Stimulated activated CD8-positive, alpha-beta memory T cell treated with anti-CD3 and anti-CD28 coated beads, Interleukin-12 subunit alpha, Interleukin-12 subunit beta, amount 100 ng/mL, for 24 hours (primary cell): Measurements from ENCODE around the gene CHRNB1.
A peak's percentile ranks its signal among the peaks of the same experiment; 100 is the strongest.

Experiments
- DNase-seq: peaks from one replicate; pipeline ENCODE4 v3.0.0-alpha.2; 2020; ENCODE audit errors: extremely low read depth

Gene CHRNB1

GRCh38 chr17:7483255-7484066, 38.6 kb downstream of the CHRNB1 start:
- DNase-seq: peak; percentile 79

GRCh38 chr17:7484067-7484918, 39.4 kb downstream of the CHRNB1 start, which contains the start of gene POLR2A:
Gene POLR2A (plus strand): TSS chr17:7484366.
- peak; percentile 92 for DNase-seq

DNA sequence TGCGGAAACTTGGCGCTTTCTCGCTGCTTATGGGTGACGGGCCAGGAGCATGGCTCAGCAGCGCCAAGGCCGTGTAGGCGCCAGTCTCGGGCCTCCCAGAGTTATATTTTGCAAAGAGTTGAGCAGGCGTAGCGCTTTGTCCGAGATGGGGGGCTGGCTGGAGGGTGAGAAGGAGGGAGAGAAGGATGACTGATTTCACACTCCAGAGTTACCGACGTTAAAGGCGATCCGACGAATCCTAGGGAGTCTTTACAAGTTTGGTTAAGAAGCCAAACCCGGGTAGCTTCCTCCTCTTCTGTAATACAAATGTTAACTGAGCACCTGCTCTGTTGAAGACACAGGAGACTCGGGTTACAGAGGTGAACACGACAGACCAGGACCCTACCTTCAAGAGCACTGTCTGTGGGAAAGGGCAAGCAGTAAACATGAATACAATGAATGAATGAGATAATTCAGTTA, 40.1 kb downstream of the CHRNB1 start:
- no peak for DNase-seq

DNA sequence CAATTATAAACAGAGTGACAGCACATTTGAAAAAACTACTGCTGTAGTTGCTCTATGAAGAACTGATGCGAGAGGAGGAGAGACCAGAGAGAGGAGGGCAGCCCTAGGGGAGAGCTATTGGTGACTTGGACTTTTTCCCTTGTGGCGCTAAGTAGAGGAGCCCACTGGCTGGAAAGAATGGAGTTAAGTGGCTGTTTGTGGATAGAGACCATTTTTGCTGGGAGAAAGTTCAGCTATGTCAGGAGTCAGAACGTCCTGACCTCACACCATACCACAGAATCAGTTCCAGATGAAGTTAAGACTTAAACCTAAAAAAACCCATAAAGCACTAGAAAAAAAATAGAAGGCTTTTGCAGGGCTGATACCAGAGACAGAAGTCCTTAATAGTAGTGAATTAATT, 41.3 kb downstream of the CHRNB1 start:
- DNase-seq: no peak

DNA sequence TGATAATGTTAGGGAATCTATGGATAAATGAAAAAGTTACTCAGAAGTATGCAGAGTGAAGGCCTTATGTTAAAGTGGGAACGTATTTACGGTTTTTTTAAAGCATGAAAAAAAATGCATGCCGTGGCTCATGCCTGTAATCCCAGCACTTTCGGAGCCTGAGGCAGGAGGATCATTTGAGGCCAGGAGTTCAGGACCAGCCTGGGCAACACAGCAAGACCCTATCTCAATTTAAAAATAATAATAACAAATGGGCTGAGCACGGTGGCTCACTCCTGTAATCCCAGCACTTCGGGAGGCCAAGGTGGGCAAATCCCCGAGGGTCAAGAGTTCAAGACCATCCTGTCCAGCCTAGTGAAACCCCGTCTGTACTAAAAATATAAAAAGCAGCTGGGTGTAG, 45.3 kb downstream of the CHRNB1 start:
- DNase-seq: no peak

GRCh38 chr17:7491583-7491982, 46.7 kb downstream of the CHRNB1 start:
- DNase-seq: no peak

GRCh38 chr17:7493941-7494340, 49.1 kb downstream of the CHRNB1 start:
- DNase-seq: no peak

DNA sequence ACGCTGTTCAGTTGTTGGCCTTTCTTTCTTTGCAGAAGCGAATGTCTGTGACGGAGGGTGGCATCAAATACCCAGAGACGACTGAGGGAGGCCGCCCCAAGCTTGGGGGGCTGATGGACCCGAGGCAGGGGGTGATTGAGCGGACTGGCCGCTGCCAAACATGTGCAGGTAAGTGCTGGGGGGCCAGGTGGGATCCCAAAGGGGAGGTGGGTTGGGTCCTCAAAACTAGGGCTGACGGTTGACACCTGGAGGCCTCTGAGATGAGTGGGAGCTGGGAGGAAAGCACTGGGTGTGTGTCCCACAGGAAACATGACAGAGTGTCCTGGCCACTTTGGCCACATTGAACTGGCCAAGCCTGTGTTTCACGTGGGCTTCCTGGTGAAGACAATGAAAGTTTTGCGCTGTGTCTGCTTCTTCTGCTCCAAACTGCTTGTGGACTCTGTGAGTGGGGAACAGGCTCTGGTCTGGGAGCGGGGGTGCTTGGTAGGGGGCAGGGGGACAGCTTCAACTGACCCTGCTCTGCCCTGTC, 51.1 kb downstream of the CHRNB1 start:
- no peak for DNase-seq

- DNase-seq: no peak
Observed at GRCh38 chr17:7496470-7497183, 51.8 kb downstream of the CHRNB1 start.

- DNase-seq: no peak
Observed at GRCh38 chr17:7497228-7497627, 52.4 kb downstream of the CHRNB1 start.

DNA sequence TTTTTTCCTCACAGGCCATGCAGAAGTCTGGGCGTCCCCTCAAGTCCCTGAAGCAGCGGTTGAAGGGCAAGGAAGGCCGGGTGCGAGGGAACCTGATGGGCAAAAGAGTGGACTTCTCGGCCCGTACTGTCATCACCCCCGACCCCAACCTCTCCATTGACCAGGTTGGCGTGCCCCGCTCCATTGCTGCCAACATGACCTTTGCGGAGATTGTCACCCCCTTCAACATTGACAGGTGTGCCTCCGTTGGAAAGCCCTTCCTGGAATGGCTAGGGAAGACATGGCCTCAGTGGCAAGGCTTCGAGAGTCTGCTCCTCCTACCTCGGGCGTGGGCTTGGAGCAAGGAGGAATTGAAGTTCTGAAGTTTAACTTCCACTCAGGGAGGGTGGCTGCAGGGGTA, 52.8 kb downstream of the CHRNB1 start:
- no peak for DNase-seq

DNA sequence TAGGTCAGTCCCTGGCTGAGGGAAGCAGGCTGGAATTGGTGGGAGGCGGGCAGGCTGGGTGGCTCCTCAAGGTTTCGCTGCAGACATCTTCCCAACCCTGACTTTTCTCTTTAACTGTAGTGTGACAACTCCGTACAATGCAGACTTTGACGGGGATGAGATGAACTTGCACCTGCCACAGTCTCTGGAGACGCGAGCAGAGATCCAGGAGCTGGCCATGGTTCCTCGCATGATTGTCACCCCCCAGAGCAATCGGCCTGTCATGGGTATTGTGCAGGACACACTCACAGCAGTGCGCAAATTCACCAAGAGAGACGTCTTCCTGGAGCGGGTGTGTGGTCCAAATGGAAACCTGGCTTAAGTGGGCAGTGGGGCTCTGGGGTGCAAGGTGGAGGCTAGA, 54.3 kb downstream of the CHRNB1 start:
- no peak for DNase-seq

DNA sequence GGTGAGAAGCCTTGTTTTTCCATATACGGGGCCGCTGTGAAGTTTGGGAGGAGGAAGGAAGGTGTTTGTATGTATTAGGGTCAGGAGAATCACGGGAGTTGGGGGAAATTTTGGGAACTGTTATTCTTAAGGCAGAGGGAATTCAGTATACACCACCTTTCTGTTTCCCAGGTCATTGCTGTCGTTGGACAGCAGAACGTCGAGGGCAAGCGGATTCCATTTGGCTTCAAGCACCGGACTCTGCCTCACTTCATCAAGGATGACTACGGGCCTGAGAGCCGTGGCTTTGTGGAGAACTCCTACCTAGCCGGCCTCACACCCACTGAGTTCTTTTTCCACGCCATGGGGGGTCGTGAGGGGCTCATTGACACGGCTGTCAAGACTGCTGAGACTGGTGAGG, 56.9 kb downstream of the CHRNB1 start:
- DNase-seq: no peak

GRCh38 chr17:7502171-7502847, 57.4 kb downstream of the CHRNB1 start:
- no peak for DNase-seq

DNA sequence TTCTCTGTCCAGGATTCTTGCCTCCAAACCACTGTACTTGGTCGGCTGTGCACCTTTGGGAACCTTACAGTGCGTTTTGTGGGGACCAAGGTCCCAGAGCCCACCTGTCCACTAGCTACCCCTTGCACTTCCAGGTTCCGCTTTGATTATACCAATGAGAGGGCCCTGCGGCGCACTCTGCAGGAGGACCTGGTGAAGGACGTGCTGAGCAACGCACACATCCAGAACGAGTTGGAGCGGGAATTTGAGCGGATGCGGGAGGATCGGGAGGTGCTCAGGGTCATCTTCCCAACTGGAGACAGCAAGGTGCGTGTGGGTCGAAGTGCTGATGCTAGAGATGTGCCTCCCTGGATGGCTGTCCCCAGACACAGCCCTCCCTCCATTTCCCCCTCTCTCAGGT, 58.1 kb downstream of the CHRNB1 start:
- no peak for DNase-seq

- DNase-seq: no peak
Observed at GRCh38 chr17:7503521-7503920, 58.7 kb downstream of the CHRNB1 start.
